ENCODE data around the gene SSBP4. TPM values are rescaled to one million over a fixed set of nuclear protein-coding genes. Genes with fewer than 3 reads are reported as not detected.

SSBP4 gene
- total RNA-seq, 1 donor from 2014 or later, result 56.6 TPM

- no peak overlapping the region for H2AFZ ChIP-seq (ENCODE audit: low read depth, low read length)
- H3K4me1 ChIP-seq (ENCODE audit: insufficient read depth, low read length), result peaks cover 30% of the 10 kb centered on the region
- H3K4me2 ChIP-seq (ENCODE audit: low read length), result no peak overlapping the region
- H3K36me3 Mint-ChIP-seq (ENCODE audit: low read depth, unreplicated experiment), result peaks cover 11% of the 10 kb centered on the region
- H3K79me2 ChIP-seq (ENCODE audit: insufficient read depth, low read length), result peaks cover 2% of the 10 kb centered on the region
- H3K9me3 ChIP-seq (ENCODE audit: insufficient read depth, low read depth, low read length), result no peaks in the 10 kb centered on the region
- H3K4me3 Mint-ChIP-seq (ENCODE audit: unreplicated experiment), result peak overlapping the region; percentile 70
- H3K27ac Mint-ChIP-seq (ENCODE audit: unreplicated experiment), result peak overlapping the region; percentile 84
- H3K27me3 ChIP-seq (ENCODE audit: insufficient read depth, low read length), result no peaks in the 10 kb centered on the region
- no peak overlapping the region for H3K9ac ChIP-seq (ENCODE audit: low read length)
- no peaks in the 10 kb centered on the region for H3K27me3 Mint-ChIP-seq (ENCODE audit: low read depth, unreplicated experiment)
- TF ChIP-seq EZH2 (IDR thresholded peaks at IDR 0.05; ENCODE audit: insufficient read depth, low read length) (no peak), CTCF (IDR thresholded peaks at IDR 0.05; ENCODE audit: insufficient read depth, low read depth, low read length) (no peak)
- H3K27ac ChIP-seq (ENCODE audit: low read depth, low read length), result no peak overlapping the region
- no peak for FAIRE-seq
- no peak overlapping the region for H3K4me3 ChIP-seq (ENCODE audit: insufficient read depth, low read depth, low read length)
- H4K20me1 ChIP-seq (ENCODE audit: insufficient read depth, low read length), result peaks cover 56% of the 10 kb centered on the region
- peaks cover 23% of the 10 kb centered on the region for H3K4me1 Mint-ChIP-seq (ENCODE audit: low read depth, unreplicated experiment)
- no peak for DNase-seq (ENCODE audit: low read depth)
- H3K36me3 ChIP-seq (ENCODE audit: insufficient read depth, low read length), result no peaks in the 10 kb centered on the region
- H3K9me3 Mint-ChIP-seq (ENCODE audit: unreplicated experiment), result no peaks in the 10 kb centered on the region
These were observed 20.7 kb downstream of the SSBP4 start for GRCh38 chr19:18439910-18440237.

- Histone ChIP-seq H4K20me1 (ENCODE audit: insufficient read depth, low read length) (peaks cover 56% of the 10 kb centered on the region), H3K4me1 (ENCODE audit: insufficient read depth, low read length) (peaks cover 30% of the 10 kb centered on the region), H3K9me3 (ENCODE audit: insufficient read depth, low read depth, low read length) (no peaks in the 10 kb centered on the region), H3K4me3 (ENCODE audit: insufficient read depth, low read depth, low read length) (no peak overlapping the region), H3K27me3 (ENCODE audit: insufficient read depth, low read length) (no peaks in the 10 kb centered on the region), H3K79me2 (ENCODE audit: insufficient read depth, low read length) (no peaks in the 10 kb centered on the region), H3K4me2 (ENCODE audit: low read length) (no peak overlapping the region), H3K36me3 (ENCODE audit: insufficient read depth, low read length) (no peaks in the 10 kb centered on the region), H2AFZ (ENCODE audit: low read depth, low read length) (no peak overlapping the region), H3K27ac (ENCODE audit: low read depth, low read length) (no peak overlapping the region), H3K9ac (ENCODE audit: low read length) (no peak overlapping the region)
- no peak for FAIRE-seq
- no peaks in the 10 kb centered on the region for H3K9me3 Mint-ChIP-seq (ENCODE audit: unreplicated experiment)
- peaks cover 23% of the 10 kb centered on the region for H3K4me1 Mint-ChIP-seq (ENCODE audit: low read depth, unreplicated experiment)
- H3K27me3 Mint-ChIP-seq (ENCODE audit: low read depth, unreplicated experiment), result no peaks in the 10 kb centered on the region
- H3K4me3 Mint-ChIP-seq (ENCODE audit: unreplicated experiment), result peak overlapping the region; percentile 54
- H3K27ac Mint-ChIP-seq (ENCODE audit: unreplicated experiment), result no peak overlapping the region
- DNase-seq (ENCODE audit: low read depth), result no peak
- TF ChIP-seq EZH2 (IDR thresholded peaks at IDR 0.05; ENCODE audit: insufficient read depth, low read length) (no peak), CTCF (IDR thresholded peaks at IDR 0.05; ENCODE audit: insufficient read depth, low read depth, low read length) (no peak)
- peaks cover 11% of the 10 kb centered on the region for H3K36me3 Mint-ChIP-seq (ENCODE audit: low read depth, unreplicated experiment)
These were observed 21.2 kb downstream of the SSBP4 start for GRCh38 chr19:18440415-18440877.

GRCh38 chr19:18440936-18441803 lies 22.0 kb downstream of the SSBP4 start:
- H3K36me3 Mint-ChIP-seq (ENCODE audit: low read depth, unreplicated experiment), result peaks cover 10% of the 10 kb centered on the region
- H3K27ac ChIP-seq (ENCODE audit: low read depth, low read length), result no peak overlapping the region
- no peak overlapping the region for H3K4me3 ChIP-seq (ENCODE audit: insufficient read depth, low read depth, low read length)
- no peaks in the 10 kb centered on the region for H3K27me3 Mint-ChIP-seq (ENCODE audit: low read depth, unreplicated experiment)
- no peak overlapping the region for H2AFZ ChIP-seq (ENCODE audit: low read depth, low read length)
- H3K4me3 Mint-ChIP-seq (ENCODE audit: unreplicated experiment), result no peak overlapping the region
- H3K4me1 ChIP-seq (ENCODE audit: insufficient read depth, low read length), result peaks cover 30% of the 10 kb centered on the region
- no peaks in the 10 kb centered on the region for H3K79me2 ChIP-seq (ENCODE audit: insufficient read depth, low read length)
- DNase-seq (ENCODE audit: low read depth) (no peak), FAIRE-seq (no peak)
- no peak overlapping the region for H3K4me2 ChIP-seq (ENCODE audit: low read length)
- no peak for TF ChIP-seq EZH2 (IDR thresholded peaks at IDR 0.05; ENCODE audit: insufficient read depth, low read length)
- no peak for TF ChIP-seq CTCF (IDR thresholded peaks at IDR 0.05; ENCODE audit: insufficient read depth, low read depth, low read length)
- peak overlapping the region; percentile 18 for H3K27ac Mint-ChIP-seq (ENCODE audit: unreplicated experiment)
- no peaks in the 10 kb centered on the region for H3K27me3 ChIP-seq (ENCODE audit: insufficient read depth, low read length)
- no peaks in the 10 kb centered on the region for H3K9me3 Mint-ChIP-seq (ENCODE audit: unreplicated experiment)
- H4K20me1 ChIP-seq (ENCODE audit: insufficient read depth, low read length), result peaks cover 57% of the 10 kb centered on the region
- no peak overlapping the region for H3K9ac ChIP-seq (ENCODE audit: low read length)
- H3K36me3 ChIP-seq (ENCODE audit: insufficient read depth, low read length), result no peaks in the 10 kb centered on the region
- peaks cover 23% of the 10 kb centered on the region for H3K4me1 Mint-ChIP-seq (ENCODE audit: low read depth, unreplicated experiment)
- H3K9me3 ChIP-seq (ENCODE audit: insufficient read depth, low read depth, low read length), result no peaks in the 10 kb centered on the region

Data from astrocyte (in vitro differentiated cells and primary cell).